Cardiac muscle cell (in vitro differentiated cells and primary cell): ENCODE results near the gene STIL. TPM values are rescaled to one million over a fixed set of nuclear protein-coding genes. Genes with fewer than 3 reads are reported as not detected.
A peak's percentile ranks its signal among the peaks of the same experiment; 100 is the strongest.
"Not testable (repeated sequence)": the region's sequence is repeated elsewhere in the genome, so short reads cannot be mapped to it uniquely, and the experiment has no call there.

Source experiments
- DNase-seq, 2 donors: peaks; one replicate each; pipeline versions ENCODE4 v3.0.0 to v3.0.0-alpha.2; 2010 to 2017; ENCODE audit warnings: low read depth in 1 of 2, low spot score in 1 of 2
- H3K27ac ChIP-seq: fragments of 200-600 bp; sonication (generic); 2 replicates; pipeline ENCODE4 v1.5.1; 2016
- H3K27me3 ChIP-seq: fragments of 200-600 bp; sonication (generic); 2 replicates; pipeline ENCODE4 v1.6.0; 2016; ENCODE audit warnings: control low read depth
- H3K36me3 ChIP-seq: fragments of 200-600 bp; sonication (generic); 2 replicates; pipeline ENCODE4 v1.5.1; 2016; ENCODE audit warnings: control low read depth
- H3K4me1 ChIP-seq: fragments of 200-600 bp; sonication (generic); 2 replicates; pipeline ENCODE4 v1.8.1; 2017; ENCODE audit warnings: low read depth, mild to moderate bottlenecking, mixed run types
- H3K4me3 ChIP-seq: fragments of 200-600 bp; sonication (generic); 2 replicates; pipeline ENCODE4 v1.5.1; 2016; ENCODE audit warnings: mild to moderate bottlenecking
- H3K9me3 ChIP-seq: fragments of 200-600 bp; sonication (generic); 2 replicates; pipeline ENCODE4 v1.5.1; 2017; ENCODE audit warnings: low read depth, mild to moderate bottlenecking, control low read depth
- CTCF ChIP-seq: IDR thresholded peaks from 2 replicates; pipeline ENCODE4 v1.5.1; 2012; ENCODE audit warnings: low read depth, mild to moderate bottlenecking, low read length
- polyA plus RNA-seq: library from polyadenylated mRNA; unstranded; fragments of >200 nt; fragmentation: Nextera tagmentation; extraction: Ambion mirVana; gene quantifications from 2 replicates; pipeline ENCODE4 v1.2.1, GENCODE V29; 2016
- total RNA-seq: library from RNA; depleted of rRNA; stranded (reverse); fragments of >200 nt; gene quantifications from 2 replicates; pipeline ENCODE4 v1.2.3, GENCODE V29; 2016

Gene STIL
- total and polyA plus RNA-seq, 2 experiments from 2014 or later = 2.3 to 13.4 TPM

GRCh38 chr1:47347735-47348134, 33.8 kb upstream of the STIL start:
- Histone ChIP-seq H3K27ac (no peak overlapping the region), H3K4me3 (no peak overlapping the region), H3K36me3 (no peaks in the 10 kb centered on the region), H3K9me3 (no peaks in the 10 kb centered on the region), H3K4me1 (no peaks in the 10 kb centered on the region), H3K27me3 (no peaks in the 10 kb centered on the region)
- no peak for TF ChIP-seq CTCF
- no peak for DNase-seq

- H3K4me3 ChIP-seq, DNase-seq, H3K4me1 ChIP-seq, H3K27ac ChIP-seq, H3K9me3 ChIP-seq, H3K36me3 ChIP-seq, H3K27me3 ChIP-seq: not testable (repeated sequence)
Observed at GRCh38 chr1:47346979-47347378, 33.0 kb upstream of the STIL start.

- H3K4me1 ChIP-seq = peaks cover 2% of the 10 kb centered on the region
- H3K36me3 ChIP-seq = no peaks in the 10 kb centered on the region
- H3K27ac ChIP-seq = no peak overlapping the region
- no peak for TF ChIP-seq CTCF
- H3K9me3 ChIP-seq = no peaks in the 10 kb centered on the region
- no peaks in the 10 kb centered on the region for H3K27me3 ChIP-seq
- DNase-seq = no peak
- no peak overlapping the region for H3K4me3 ChIP-seq
Observed at GRCh38 chr1:47340227-47340626, 26.3 kb upstream of the STIL start.

- no peak overlapping the region for H3K27ac ChIP-seq
- no peak overlapping the region for H3K4me3 ChIP-seq
- no peaks in the 10 kb centered on the region for H3K9me3 ChIP-seq
- no peaks in the 10 kb centered on the region for H3K27me3 ChIP-seq
- H3K4me1 ChIP-seq = peaks cover 6% of the 10 kb centered on the region
- no peak for TF ChIP-seq CTCF
- H3K36me3 ChIP-seq = no peaks in the 10 kb centered on the region
- no peak for DNase-seq
Observed at GRCh38 chr1:47338249-47339077, 24.5 kb upstream of the STIL start.

GRCh38 chr1:47337350-47337749, 23.4 kb upstream of the STIL start:
- TF ChIP-seq CTCF = no peak
- H3K4me3 ChIP-seq = no peak overlapping the region
- no peaks in the 10 kb centered on the region for H3K36me3 ChIP-seq
- no peak overlapping the region for H3K27ac ChIP-seq
- H3K9me3 ChIP-seq = no peaks in the 10 kb centered on the region
- H3K27me3 ChIP-seq = no peaks in the 10 kb centered on the region
- H3K4me1 ChIP-seq = peaks cover 10% of the 10 kb centered on the region
- no peak for DNase-seq

GRCh38 chr1:47334765-47335435, 21.0 kb upstream of the STIL start:
- peak overlapping the region; percentile 96 for H3K27ac ChIP-seq
- no peaks in the 10 kb centered on the region for H3K9me3 ChIP-seq
- TF ChIP-seq CTCF = no peak
- H3K27me3 ChIP-seq = no peaks in the 10 kb centered on the region
- DNase-seq = no peak
- no peaks in the 10 kb centered on the region for H3K36me3 ChIP-seq
- H3K4me3 ChIP-seq = peak overlapping the region; percentile 95
- H3K4me1 ChIP-seq = peaks cover 12% of the 10 kb centered on the region
